HepG2 (cell line): ENCODE results near the gene PFN1. TPM values are rescaled to one million over a fixed set of nuclear protein-coding genes. Genes with fewer than 3 reads are reported as not detected.

ENCODE experiments used
- AGO1 ChIP-seq: fragments of 200-400 bp; formaldehyde crosslinking; IDR thresholded peaks from 2 replicates; pipeline ENCODE4 v1.6.1; 2017; ENCODE audit warnings: mild to moderate bottlenecking, low read depth, low read length, moderate library complexity; ENCODE audit not compliant: poor library complexity, severe bottlenecking
- ARNTL ChIP-seq: sonication (generic); formaldehyde crosslinking; IDR thresholded peaks from 2 replicates; pipeline ENCODE4 v1.4.0; 2020; ENCODE audit warnings: mild to moderate bottlenecking, missing genetic modification reagents
- ATF7 ChIP-seq, 2 experiments: fragments of 450-650 bp in 1 of 2; sonication (generic) in 1 of 2; formaldehyde crosslinking in 1 of 2; IDR thresholded peaks; 2 replicates each; pipeline versions ENCODE4 v1.4.0 to v1.6.1; 2016 to 2020; ENCODE audit warnings: antibody characterized with exemption in 1 of 2, mild to moderate bottlenecking in 1 of 2, missing genetic modification reagents in 1 of 2
- BCLAF1 ChIP-seq: fragments of 450-650 bp; IDR thresholded peaks from 2 replicates; pipeline ENCODE4 v1.6.1; 2017; ENCODE audit warnings: mild to moderate bottlenecking
- CEBPB ChIP-seq: IDR thresholded peaks from 2 replicates; pipeline ENCODE4 v1.6.1; 2011; ENCODE audit warnings: low read depth, low read length, improper control_type of control experiment, borderline replicate concordance
- ELF4 ChIP-seq: sonication (generic); formaldehyde crosslinking; IDR thresholded peaks from 2 replicates; pipeline ENCODE4 v1.5.0; 2020; ENCODE audit warnings: missing genetic modification reagents, mild to moderate bottlenecking, moderate library complexity, borderline replicate concordance
- GATA4 ChIP-seq: sonication (generic); IDR thresholded peaks from 2 replicates; pipeline ENCODE4 v1.6.1; 2016; ENCODE audit warnings: antibody characterized with exemption, low read depth, borderline replicate concordance
- GMEB1 ChIP-seq: sonication (generic); formaldehyde crosslinking; IDR thresholded peaks from 2 replicates; pipeline ENCODE4 v1.5.1; 2020; ENCODE audit warnings: missing genetic modification reagents, mild to moderate bottlenecking, borderline replicate concordance
- HOXA5 ChIP-seq: sonication (generic); formaldehyde crosslinking; IDR thresholded peaks from 2 replicates; pipeline ENCODE4 v1.4.0; 2020; ENCODE audit warnings: missing genetic modification reagents
- JUND ChIP-seq: sonication (generic); formaldehyde crosslinking; IDR thresholded peaks from 2 replicates; pipeline ENCODE4 v1.8.0; 2022; ENCODE audit warnings: mild to moderate bottlenecking, missing genetic modification reagents
- KAT7 ChIP-seq: IDR thresholded peaks from 2 replicates; pipeline ENCODE4 v1.6.1; 2018; ENCODE audit warnings: borderline replicate concordance, missing compliant biosample characterization
- MEIS1 ChIP-seq: sonication (generic); formaldehyde crosslinking; IDR thresholded peaks from 2 replicates; pipeline ENCODE4 v1.9.0; 2021; ENCODE audit warnings: mild to moderate bottlenecking, missing genetic modification reagents, moderate library complexity, borderline replicate concordance
- SNAPC4 ChIP-seq: sonication (generic); formaldehyde crosslinking; IDR thresholded peaks from 2 replicates; pipeline ENCODE4 v1.4.0; 2020; ENCODE audit warnings: mild to moderate bottlenecking, missing genetic modification reagents
- SOX6 ChIP-seq, 2 experiments: fragments of 450-650 bp in 1 of 2; sonication (generic) in 1 of 2; formaldehyde crosslinking in 1 of 2; IDR thresholded peaks; 2 replicates each; pipeline versions ENCODE4 v1.4.0 to v1.6.1; 2017 to 2020; ENCODE audit warnings: antibody characterized with exemption in 1 of 2, mild to moderate bottlenecking in 1 of 2, missing genetic modification reagents in 1 of 2
- ZNF430 ChIP-seq: sonication (generic); formaldehyde crosslinking; IDR thresholded peaks from 2 replicates; pipeline ENCODE4 v1.9.0; 2021; ENCODE audit warnings: mild to moderate bottlenecking, missing genetic modification reagents
- ZNF549 ChIP-seq: sonication (generic); formaldehyde crosslinking; IDR thresholded peaks from 2 replicates; pipeline ENCODE4 v1.5.0; 2020; ENCODE audit warnings: missing genetic modification reagents
- ZNF709 ChIP-seq: sonication (generic); formaldehyde crosslinking; IDR thresholded peaks from 2 replicates; pipeline ENCODE4 v1.5.0; 2020; ENCODE audit warnings: mild to moderate bottlenecking, missing genetic modification reagents
- ZNF749 ChIP-seq: sonication (generic); formaldehyde crosslinking; IDR thresholded peaks from 2 replicates; pipeline ENCODE4 v1.8.0; 2022; ENCODE audit warnings: mild to moderate bottlenecking, missing genetic modification reagents, moderate library complexity, borderline replicate concordance
- ZNF777 ChIP-seq: sonication (generic); formaldehyde crosslinking; IDR thresholded peaks from 2 replicates; pipeline ENCODE4 v1.4.0; 2020; ENCODE audit warnings: missing genetic modification reagents
- polyA plus RNA-seq, 8 experiments: library from polyadenylated mRNA; depleted of rRNA in 3 of 8; stranded (reverse) in 7 of 8; unstranded in 1 of 8; fragments of >200 nt; fragmentation: Illumina TruSeq in 4 of 8; extraction: Trizol in 4 of 8; gene quantifications; 2 replicates each; pipeline versions ENCODE4 v1.2.1 to v1.2.3, GENCODE V29; 2011 to 2016; ENCODE audit warnings: low read depth in 4 of 8, missing spikeins in 1 of 8, mixed read lengths in 1 of 8; ENCODE audit not compliant: insufficient read depth in 1 of 8
- total RNA-seq, 5 experiments: library from RNA; depleted of rRNA; stranded (reverse); fragments of >200 nt; fragmentation: Illumina TruSeq; extraction: Trizol; gene quantifications; 2 replicates each; pipeline ENCODE4 v1.2.3, GENCODE V29; 2016; ENCODE audit warnings: low read depth in 1 of 5

PFN1 gene
- total and polyA plus RNA-seq, 2 of the 13 experiments (the other 11 are each of a cell fraction or from before 2014, with no cell fraction given), result 494 to 613 TPM

GRCh38 chr17:4940555-4941318, 7.6 kb downstream of the PFN1 start (continued):
- 0 out of 2 replicates have a peak, but pooled peaks have one; percentile 21 for TF ChIP-seq CEBPB
- no peak for TF ChIP-seq SOX6 (IDR thresholded peaks at IDR 0.05)
- TF ChIP-seq SOX6 (CRISPR knock-in tag; IDR thresholded peaks at IDR 0.05), result no peak; the same call in 1 of the 2 replicates
- TF ChIP-seq JUND, result 0 out of 2 replicates have a peak, but pooled peaks have one; percentile 28
- TF ChIP-seq GMEB1, result no peak
- TF ChIP-seq KAT7 (CRISPR knock-in tag), result no peak
- TF ChIP-seq BCLAF1, result no peak
- TF ChIP-seq SNAPC4 (CRISPR knock-in tag), result no peak
- TF ChIP-seq AGO1, result no peak
- TF ChIP-seq ZNF777 (CRISPR knock-in tag), result no peak
- TF ChIP-seq HOXA5 (CRISPR knock-in tag), result no peak
- no peak for TF ChIP-seq ZNF749 (CRISPR knock-in tag)
- 0 out of 2 replicates have a peak, but pooled peaks have one; percentile 30 for TF ChIP-seq MEIS1
- TF ChIP-seq ZNF549 (CRISPR knock-in tag), result no peak
- TF ChIP-seq ARNTL (CRISPR knock-in tag), result no peak
- no peak for TF ChIP-seq ELF4 (CRISPR knock-in tag)
- TF ChIP-seq GATA4, result no peak
- TF ChIP-seq ATF7 (IDR thresholded peaks at IDR 0.05), result no peak
- no peak for TF ChIP-seq ATF7 (CRISPR knock-in tag; IDR thresholded peaks at IDR 0.05)
- no peak for TF ChIP-seq ZNF430
- TF ChIP-seq ZNF709 (CRISPR knock-in tag), result no peak
